Stimulated activated CD4-positive, alpha-beta T cell treated with anti-CD3 and anti-CD28 coated beads, TNF-alpha, amount 100 ng/mL, for 1 hour (primary cell): Measurements from ENCODE around the gene UBXN2A.
"Not testable (repeated sequence)": the region's sequence is repeated elsewhere in the genome, so short reads cannot be mapped to it uniquely, and the experiment has no call there.

Experiments used
- DNase-seq, 3 donors: peaks; one replicate each; pipeline ENCODE4 v3.0.0-alpha.2; 2020; ENCODE audit warnings: low read depth in 3 of 3, low spot score in 1 of 3

Gene UBXN2A

GRCh38 chr2:24011250-24012104 is 71.2 kb downstream of the UBXN2A start:
- no peak for DNase-seq

- DNase-seq: no peak
Measured at GRCh38 chr2:24012521-24013188, 72.4 kb downstream of the UBXN2A start.

DNA sequence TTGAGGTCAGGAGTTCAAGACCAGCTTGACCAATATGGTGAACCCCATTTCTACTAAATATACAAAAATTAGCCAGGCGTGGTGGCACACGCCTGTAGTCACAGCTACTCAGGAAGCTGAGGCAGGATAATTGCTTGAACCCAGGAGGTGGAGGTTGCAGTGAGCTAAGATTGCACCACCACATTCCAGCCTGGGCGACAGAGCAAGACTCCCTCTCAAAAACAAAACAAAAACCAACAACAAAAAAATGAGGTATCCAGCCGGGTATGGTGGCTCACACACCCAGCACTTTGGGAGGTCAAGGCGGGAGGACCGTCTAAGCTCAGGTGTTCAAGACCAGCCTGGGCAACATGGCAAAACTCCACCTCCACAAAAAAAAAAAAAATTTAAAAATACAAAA is 74.6 kb downstream of the UBXN2A start:
- not testable (repeated sequence) for DNase-seq

DNA sequence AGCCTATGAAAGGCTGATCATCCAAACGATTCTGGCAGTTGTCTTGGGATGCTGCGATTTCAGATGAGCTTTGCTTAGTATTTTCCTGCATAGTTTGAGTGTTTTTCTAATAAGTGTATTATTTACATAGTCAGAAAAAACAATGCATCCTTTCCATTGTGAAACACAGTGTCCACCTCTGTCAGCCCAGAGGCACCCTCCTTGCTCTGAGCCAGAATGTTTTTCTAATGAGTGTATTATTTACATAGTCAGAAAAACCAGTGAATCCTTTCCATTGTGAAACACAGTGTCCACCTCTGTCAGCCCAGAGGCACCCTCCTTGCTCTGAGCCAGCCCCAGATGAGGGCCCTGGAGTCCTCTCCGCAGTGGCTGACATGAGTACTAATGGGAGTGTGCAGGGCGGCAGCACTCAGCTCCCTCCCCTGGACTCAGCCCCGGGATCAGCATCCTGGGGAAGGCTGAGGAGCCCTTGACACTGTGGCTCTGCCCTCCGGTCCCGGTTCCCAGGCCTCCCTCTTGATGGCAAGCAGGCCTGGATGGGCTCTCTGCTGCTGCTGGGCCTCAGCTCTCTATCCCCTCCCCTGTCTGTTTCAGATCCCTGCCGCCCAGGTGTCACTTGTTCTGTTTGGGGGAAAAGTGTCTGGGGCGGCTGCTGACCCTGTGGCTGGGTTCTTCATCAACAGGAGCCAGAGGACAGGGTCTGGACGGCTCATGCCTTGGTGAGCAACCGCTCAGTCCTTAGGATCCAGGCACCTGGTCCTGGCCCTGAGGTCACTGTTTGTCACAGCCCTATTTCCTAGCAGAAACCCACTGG is 75.5 kb downstream of the UBXN2A start:
- DNase-seq: no peak

DNA sequence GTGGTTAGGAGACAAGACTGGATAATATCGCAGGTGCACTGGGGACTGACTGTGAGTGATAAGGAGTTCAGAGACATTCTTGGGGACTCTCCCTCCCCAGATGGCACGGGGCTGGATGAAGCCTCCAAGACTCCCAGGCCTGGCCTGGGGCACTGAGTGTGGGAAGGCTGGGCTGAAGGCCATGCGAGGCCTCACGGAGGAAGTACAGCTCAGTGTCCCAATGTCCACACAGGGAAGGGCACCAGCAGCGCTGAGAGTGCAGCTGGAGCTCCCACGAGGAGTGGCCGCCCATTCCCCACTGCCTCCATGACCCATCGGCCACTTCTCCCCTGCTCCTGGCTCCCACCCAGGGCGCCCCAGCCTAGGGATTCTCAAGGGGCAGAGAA is 76.1 kb downstream of the UBXN2A start:
- no peak for DNase-seq

DNA sequence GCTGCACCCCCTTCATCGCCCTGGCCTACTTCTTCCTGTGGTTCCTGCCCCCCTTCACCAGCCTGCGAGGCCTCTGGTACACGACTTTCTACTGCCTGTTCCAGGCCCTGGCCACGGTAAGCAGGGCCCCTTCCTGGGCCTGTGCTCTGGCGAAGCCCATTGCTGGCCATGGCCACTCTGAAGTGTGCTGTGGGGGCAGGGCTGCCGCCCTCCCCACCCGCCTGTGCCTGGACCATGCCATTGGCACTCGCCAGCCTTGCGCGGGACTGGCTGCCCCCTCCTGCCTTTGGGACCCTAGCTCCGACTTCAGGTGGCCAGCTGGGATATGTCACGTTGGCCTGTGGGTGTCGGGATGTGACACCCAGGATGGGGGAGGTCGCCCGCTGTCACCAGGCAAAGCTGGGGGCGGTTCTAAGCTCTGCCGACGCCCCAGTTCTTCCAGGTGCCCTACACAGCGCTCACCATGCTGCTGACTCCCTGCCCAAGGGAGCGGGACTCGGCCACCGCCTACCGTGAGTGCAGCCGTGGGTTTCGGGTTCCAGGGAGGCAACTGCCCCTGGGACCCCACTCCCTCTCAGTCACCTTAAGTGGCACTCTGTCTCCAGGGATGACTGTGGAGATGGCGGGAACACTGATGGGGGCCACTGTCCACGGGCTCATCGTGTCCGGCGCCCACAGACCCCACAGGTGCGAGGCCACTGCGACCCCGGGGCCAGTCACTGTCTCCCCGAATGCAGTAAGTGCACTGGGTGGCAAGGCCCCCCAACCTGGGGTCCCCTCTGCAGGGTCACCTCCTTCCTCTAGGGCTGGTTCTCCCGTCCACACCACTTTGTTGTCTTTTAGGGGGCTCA is 76.8 kb downstream of the UBXN2A start:
- DNase-seq: no peak

- no peak for DNase-seq
Measured at GRCh38 chr2:24017711-24018110, 77.4 kb downstream of the UBXN2A start.

GRCh38 chr2:24018241-24018640 is 78.0 kb downstream of the UBXN2A start:
- no peak for DNase-seq

DNA sequence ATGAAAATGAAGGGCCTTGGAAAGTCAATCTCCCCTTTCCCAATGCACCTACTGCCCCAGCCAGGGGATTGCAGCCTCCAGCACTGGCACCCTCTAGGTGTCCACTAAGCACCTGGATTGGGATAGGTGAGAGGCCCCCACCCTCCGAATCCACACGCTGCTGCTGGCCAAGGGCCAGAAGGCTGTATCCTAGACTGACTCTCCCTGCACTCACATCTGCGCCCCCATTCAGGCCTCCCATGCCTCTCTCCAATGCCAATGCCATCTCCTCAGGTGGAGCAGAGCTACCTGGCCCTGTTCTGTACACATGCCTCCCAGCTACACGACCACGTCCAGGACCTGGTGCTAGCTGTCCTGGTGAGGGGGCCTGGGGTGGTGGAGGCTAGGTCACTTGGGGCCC is 79.5 kb downstream of the UBXN2A start:
- DNase-seq: no peak

GRCh38 chr2:24020244-24020643 is 80.0 kb downstream of the UBXN2A start:
- DNase-seq: no peak

GRCh38 chr2:24021122-24021998 is 81.1 kb downstream of the UBXN2A start:
- no peak for DNase-seq

- no peak for DNase-seq
Measured at GRCh38 chr2:24022324-24022974, 82.2 kb downstream of the UBXN2A start.

DNA sequence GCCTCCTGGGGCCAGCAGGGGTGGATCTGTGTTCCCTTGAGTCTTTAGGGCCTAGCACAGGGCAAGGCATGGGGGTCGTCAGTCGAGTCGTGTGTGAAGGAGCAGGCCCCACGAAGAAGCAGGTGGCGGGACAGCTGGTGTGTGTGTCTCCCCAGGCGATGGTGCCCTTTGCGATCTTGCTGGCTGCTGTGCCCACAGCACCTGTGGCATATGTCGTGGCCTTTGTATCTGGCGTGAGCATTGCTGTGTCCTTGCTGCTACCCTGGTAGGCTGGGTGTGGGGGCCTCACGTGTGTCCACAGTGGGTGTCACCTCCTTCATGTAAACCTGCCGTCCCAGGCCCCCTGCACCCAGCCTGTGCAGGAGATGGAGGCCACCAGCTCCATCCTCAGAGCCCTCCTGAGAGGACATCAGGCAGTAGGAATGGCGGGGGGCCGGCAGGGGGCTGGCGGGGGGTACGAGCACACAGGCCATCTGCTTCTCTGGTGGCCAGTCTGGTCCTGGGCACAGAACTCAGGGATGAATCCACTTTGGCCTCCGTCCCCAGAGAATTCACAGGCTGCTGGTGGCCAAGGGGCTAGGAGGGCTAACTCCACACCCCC is 82.8 kb downstream of the UBXN2A start:
- DNase-seq: no peak

- DNase-seq: no peak
Measured at GRCh38 chr2:24024018-24024417, 83.8 kb downstream of the UBXN2A start.

GRCh38 chr2:24024996-24025663 is 84.9 kb downstream of the UBXN2A start:
- no peak for DNase-seq

DNA sequence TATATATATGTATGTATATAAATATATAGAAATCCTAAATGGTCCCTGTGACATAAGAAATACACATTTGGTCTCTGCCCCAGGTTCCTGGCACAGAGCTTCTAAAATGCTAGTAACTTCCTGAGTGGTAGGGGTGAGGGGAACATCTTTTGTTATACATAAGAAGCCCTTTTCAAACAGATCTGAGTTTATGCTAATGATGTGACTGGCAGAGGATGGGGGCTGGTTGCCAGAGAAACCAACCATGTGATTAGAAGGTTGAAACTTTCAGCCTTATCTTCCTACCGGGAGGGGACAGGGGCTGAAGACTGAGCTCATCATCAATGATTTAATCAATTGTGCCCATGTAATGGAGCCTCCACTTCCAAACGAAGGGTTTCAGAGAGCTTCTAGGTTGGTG is 86.0 kb downstream of the UBXN2A start:
- DNase-seq: no peak

DNA sequence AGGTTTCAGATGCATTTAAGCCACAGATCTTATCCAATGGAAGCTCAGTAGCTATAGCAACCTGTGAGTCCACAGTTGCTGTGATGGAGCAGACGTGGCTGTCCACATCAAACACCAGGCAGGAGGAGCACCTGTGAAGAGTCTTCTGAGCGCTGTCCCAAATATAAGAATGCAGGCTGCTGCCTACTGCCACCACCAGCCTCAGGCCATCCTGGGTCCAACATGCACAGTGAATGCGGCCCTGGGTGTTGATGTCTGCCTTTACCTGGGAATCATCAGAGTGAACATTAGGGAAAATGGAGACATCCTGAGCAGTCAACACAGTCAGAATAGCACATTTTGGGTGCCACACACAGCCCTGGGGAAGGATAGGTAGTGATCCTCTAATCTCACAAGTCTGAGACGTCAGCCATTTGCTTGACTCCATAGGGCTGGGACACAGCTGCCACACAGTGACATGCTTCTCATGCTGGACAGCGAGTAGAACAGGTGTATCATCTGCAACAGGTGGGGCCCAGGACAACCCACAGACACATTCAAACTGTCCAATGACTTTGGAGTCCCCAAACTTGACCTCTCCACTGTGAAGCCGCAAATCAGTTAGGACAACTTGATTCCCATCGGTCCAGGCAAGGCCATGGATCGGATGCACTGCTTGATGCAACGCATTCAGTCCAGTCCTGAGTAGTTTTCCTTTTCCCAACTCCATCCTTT is 98.7 kb downstream of the UBXN2A start:
- no peak for DNase-seq

DNA sequence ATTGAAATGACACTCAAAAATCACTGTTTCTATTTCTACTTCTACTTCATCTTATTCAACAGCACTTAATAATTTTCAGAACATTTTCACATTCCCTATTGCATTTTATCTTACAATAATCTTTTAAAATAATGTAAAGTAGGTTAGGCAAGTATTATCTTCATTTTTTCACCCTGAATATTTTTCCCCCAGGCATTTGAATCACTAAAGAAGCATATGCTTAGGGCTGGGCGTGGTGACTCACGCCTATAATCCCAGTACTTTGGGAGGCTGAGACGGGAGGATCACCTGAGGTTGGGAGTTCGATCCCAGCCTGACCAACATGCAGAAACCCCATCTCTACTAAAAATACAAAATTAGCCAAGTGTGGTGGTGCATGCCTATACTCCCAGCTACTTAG is 100.2 kb downstream of the UBXN2A start:
- no peak for DNase-seq
